WERI-Rb-1 (cell line): ENCODE data around the gene KXD1.
"Not testable (repeated sequence)": the region's sequence is repeated elsewhere in the genome, so short reads cannot be mapped to it uniquely, and the experiment has no call there.

Experiments
- DNase-seq: peaks from one replicate; pipeline ENCODE4 v3.0.0-alpha.2; 2020
- H3K27ac ChIP-seq: fragments of 250-450 bp; sonication (Bioruptor Pico); 2 replicates; pipeline ENCODE4 v1.5.1; 2020; ENCODE audit warnings: mild to moderate bottlenecking, moderate library complexity
- H3K27me3 ChIP-seq: fragments of 250-450 bp; sonication (Bioruptor Pico); 2 replicates; pipeline ENCODE4 v1.5.1; 2021; ENCODE audit warnings: mild to moderate bottlenecking, low read depth, moderate library complexity; ENCODE audit not compliant: insufficient read depth, severe bottlenecking
- H3K36me3 ChIP-seq: fragments of 250-450 bp; sonication (Bioruptor Pico); 2 replicates; pipeline ENCODE4 v1.5.1; 2020; ENCODE audit warnings: mild to moderate bottlenecking, moderate library complexity
- H3K4me3 ChIP-seq: 2 replicates; pipeline ENCODE4 v1.5.1; 2011; ENCODE audit warnings: low read depth, mild to moderate bottlenecking, control low read depth, low read length
- H3K9me3 ChIP-seq: fragments of 250-450 bp; sonication (Bioruptor Pico); 2 replicates; pipeline ENCODE4 v1.5.1; 2021; ENCODE audit warnings: mild to moderate bottlenecking, moderate library complexity; ENCODE audit not compliant: severe bottlenecking
- CTCF ChIP-seq: IDR thresholded peaks from 2 replicates; pipeline ENCODE4 v1.5.1; 2011; ENCODE audit warnings: low read depth, mild to moderate bottlenecking, control low read depth, inconsistent platforms, low read length

KXD1 gene

DNA sequence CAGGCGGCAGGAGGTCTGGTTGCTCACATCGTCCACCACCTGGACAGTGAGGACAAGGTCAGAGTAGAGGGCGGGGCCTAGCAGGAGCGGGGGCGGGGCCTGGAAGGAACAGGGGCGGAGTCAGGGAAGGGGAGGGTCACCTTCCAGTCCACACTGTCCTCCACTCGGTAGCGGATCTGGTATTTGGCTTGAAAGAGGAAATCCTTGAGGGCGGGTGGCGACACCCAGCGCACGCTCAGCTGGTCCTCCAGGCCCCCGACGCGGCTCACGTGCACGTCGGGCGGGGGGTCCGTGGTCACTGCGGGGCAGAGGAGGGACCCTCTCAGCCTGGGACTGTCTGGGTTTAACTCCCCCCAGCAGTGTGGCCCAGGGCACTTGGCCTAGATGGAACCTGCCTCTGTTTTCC is 39.1 kb downstream of the KXD1 start:
- Histone ChIP-seq H3K36me3 (peaks cover 8% of the 10 kb centered on the region), H3K4me3 (peak overlapping the region; percentile 34), H3K9me3 (no peaks in the 10 kb centered on the region), H3K27me3 (no peaks in the 10 kb centered on the region), H3K27ac (peak overlapping the region; percentile 36; the same call in 1 of the 2 replicates)
- TF ChIP-seq CTCF: no peak
- DNase-seq: peak; percentile 93

DNA sequence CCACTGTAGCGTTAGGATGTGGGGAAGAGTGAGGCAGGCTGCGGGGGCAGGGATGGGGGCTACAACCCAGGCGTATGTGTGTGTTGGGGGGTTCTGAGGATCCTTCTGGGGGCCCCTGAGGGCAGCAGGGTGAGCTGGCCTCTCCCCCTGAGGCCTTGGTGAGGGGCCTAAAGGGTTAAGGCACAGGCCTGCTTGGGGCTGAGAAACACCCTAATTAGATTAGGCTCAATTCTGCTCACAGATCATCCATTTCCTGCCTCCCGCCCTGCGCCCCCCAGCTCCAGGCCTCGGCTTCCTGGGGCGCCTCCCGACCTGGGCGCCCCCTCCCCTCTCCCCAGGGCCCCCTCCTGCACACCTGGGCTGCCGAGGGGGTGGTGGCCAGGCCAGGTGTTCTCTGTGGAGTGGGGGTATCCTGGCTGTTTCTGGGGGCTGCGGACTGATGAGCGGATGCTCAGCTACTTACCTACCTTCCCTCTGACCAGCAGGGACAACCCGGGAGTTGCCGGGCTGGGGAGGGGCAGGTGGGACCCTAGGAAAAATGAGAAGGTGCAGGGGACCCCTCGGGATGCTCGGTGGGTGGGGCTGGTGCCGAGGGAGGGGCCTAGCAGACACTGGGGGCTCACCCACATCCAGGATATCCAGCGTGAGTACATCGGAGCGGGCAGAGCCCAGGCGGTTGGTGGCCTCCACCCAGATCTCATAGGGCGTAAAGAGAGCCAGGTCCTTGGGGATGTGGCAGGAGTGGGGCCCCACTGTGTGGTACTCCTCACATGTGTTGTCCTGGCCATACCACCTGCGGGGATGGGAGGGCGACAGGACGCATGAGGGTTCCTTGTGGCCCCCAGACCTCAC is 40.4 kb downstream of the KXD1 start:
- H3K4me3 ChIP-seq: peak overlapping the region; percentile 19; the same call in 1 of the 2 replicates
- no peaks in the 10 kb centered on the region for H3K27me3 ChIP-seq
- DNase-seq: peak; percentile 47
- TF ChIP-seq CTCF: no peak
- H3K36me3 ChIP-seq: peaks cover 7% of the 10 kb centered on the region
- no peaks in the 10 kb centered on the region for H3K9me3 ChIP-seq
- H3K27ac ChIP-seq: peak overlapping the region; percentile 51

DNA sequence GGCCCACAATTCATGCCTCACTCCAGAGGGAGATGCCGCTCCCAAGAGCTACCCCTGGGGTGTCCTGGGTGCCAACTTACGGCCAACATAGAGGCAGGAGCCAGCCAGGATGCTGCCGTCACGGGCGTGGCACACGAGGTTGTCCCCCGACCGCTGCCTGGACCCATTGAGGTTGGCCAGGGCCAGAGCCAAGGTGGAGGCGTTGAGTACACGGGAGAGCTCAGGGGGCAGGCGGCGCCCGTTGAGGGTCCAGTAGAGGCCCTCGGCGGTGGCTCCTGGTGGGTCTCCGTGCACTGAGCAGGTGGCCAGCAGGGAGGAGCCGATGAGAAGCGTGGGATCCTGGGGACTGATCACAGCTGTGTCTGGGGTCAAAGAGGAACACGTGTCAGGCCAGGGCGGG is 41.8 kb downstream of the KXD1 start:
- H3K27me3 ChIP-seq: no peaks in the 10 kb centered on the region
- DNase-seq: no peak
- peaks cover 2% of the 10 kb centered on the region; the same call in 1 of the 2 replicates for H3K36me3 ChIP-seq
- H3K4me3 ChIP-seq: no peak overlapping the region
- no peak overlapping the region for H3K27ac ChIP-seq
- no peak for TF ChIP-seq CTCF
- H3K9me3 ChIP-seq: no peaks in the 10 kb centered on the region

DNA sequence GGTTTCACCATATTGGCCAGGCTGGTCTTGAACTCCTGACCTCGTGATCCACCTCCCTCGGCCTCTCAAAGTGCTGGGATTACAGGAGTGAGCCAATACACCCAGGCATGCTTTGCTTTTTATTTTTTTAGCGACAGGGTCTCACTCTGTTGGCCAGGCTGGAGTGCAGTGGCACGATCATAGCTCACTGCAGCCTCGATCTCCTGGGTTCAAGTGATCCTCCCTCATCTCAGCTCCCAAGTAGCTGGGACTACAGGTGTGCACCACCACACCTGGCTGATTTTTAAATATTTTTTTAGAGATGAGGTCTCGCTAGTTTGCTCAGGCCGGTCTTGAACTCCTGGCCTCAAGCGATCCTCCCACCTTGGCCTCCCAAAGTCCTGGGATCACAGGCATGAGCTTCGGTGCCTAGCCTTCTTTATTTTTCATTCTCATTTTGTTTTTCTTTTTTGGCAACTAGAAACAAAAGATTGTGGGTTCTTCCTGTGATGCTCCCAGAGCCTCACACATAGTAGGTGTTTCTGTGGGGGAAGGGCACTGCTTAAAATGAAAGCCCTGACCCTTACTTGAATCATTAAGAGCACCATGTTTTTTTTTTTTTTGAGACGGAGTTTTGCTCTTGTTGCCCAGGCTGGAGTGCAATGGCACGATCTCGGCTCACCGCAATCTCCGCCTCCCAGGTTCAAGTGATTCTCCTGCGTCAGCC is 43.2 kb downstream of the KXD1 start:
- not testable (repeated sequence) for H3K36me3 ChIP-seq, H3K9me3 ChIP-seq, H3K27ac ChIP-seq, DNase-seq, H3K27me3 ChIP-seq, H3K4me3 ChIP-seq

GRCh38 chr19:18601875-18602274 is 44.2 kb downstream of the KXD1 start:
- no peaks in the 10 kb centered on the region for H3K27me3 ChIP-seq
- no peak for DNase-seq
- no peak overlapping the region for H3K4me3 ChIP-seq
- H3K36me3 ChIP-seq: peaks cover 2% of the 10 kb centered on the region; the same call in 1 of the 2 replicates
- no peaks in the 10 kb centered on the region for H3K9me3 ChIP-seq
- TF ChIP-seq CTCF: no peak
- no peak overlapping the region for H3K27ac ChIP-seq

DNA sequence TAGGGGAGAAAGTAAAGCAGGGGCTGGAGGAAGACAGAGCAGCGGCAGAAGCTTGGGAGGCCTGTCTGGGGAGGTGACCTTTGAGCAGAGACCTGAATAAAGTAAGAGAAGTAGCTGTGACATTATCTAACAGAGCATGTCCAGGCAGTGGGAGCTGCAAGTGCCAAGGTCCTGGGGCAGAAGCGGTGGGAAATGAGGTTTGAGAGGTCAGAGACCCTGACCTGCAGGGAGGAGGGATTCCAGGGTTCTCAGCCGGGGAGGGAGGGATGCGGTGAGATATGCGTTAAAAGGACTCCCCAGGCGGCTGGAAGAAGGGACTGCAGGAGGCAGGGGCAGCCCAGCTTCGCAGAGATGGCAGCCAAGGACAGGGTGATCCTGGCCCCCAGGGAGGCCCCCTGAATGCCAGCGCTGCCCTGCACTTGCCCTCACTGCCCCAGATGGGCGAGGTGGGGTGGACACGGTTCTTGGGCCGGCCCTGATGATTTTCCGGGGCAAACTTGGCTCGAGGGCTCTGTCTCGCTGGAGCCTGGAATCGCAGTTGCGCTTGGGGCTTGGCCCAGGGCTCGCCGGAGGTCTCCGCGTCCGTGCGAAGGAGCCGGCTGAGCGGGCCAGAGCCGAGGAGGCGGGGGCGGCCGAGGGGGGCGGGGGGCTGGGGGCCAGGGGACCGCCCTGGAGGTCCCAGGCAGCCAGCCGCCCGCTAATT is 45.7 kb downstream of the KXD1 start:
- H3K9me3 ChIP-seq: no peaks in the 10 kb centered on the region
- TF ChIP-seq CTCF: 0 out of 2 replicates have a peak, but pooled peaks have one; percentile 8
- no peak for DNase-seq
- no peak overlapping the region for H3K27ac ChIP-seq
- no peak overlapping the region for H3K4me3 ChIP-seq
- peaks cover 13% of the 10 kb centered on the region for H3K27me3 ChIP-seq
- H3K36me3 ChIP-seq: peaks cover 2% of the 10 kb centered on the region; the same call in 1 of the 2 replicates
